CD14-positive monocyte (primary cell): ENCODE results near the gene ANKRD27. TPM values are rescaled to one million over a fixed set of nuclear protein-coding genes. Genes with fewer than 3 reads are reported as not detected.
A peak's percentile ranks its signal among the peaks of the same experiment; 100 is the strongest.

Experiments
- DNase-seq, 3 donors: peaks; one replicate each; pipeline ENCODE4 v3.0.0-alpha.2; 2011 to 2022
- H2AFZ ChIP-seq: 2 replicates; pipeline ENCODE4 v1.6.0; 2012; ENCODE audit warnings: mild to moderate bottlenecking, low read depth, low read length, inconsistent platforms; ENCODE audit not compliant: insufficient read depth, poor library complexity, severe bottlenecking
- H3K27ac ChIP-seq, 2 donors: 1 replicate in 1 of 2; 2 replicates in 1 of 2; pipeline ENCODE4 v1.5.1; 2012 to 2013; ENCODE audit warnings: low read length in 2 of 2, control low read depth in 1 of 2, inconsistent platforms in 1 of 2, low read depth in 1 of 2, mild to moderate bottlenecking in 1 of 2
- H3K27me3 ChIP-seq, 2 donors: one replicate each; pipeline versions ENCODE4 v1.6.0 to v1.6.1; 2011 to 2013; ENCODE audit warnings: low read length in 2 of 2; ENCODE audit not compliant: control insufficient read depth in 2 of 2, insufficient read depth in 2 of 2
- H3K36me3 ChIP-seq, 2 donors: replicated peaks in 1 of 2; 1 replicate in 1 of 2; 2 replicates in 1 of 2; pipeline versions ENCODE4 v1.5.1 to v1.6.1; 2012 to 2013; ENCODE audit warnings: low read length in 2 of 2, control low read depth in 1 of 2, inconsistent platforms in 1 of 2, mild to moderate bottlenecking in 1 of 2; ENCODE audit not compliant: insufficient read depth in 2 of 2, control insufficient read depth in 1 of 2
- H3K4me1 ChIP-seq, 2 donors: 1 replicate in 1 of 2; 2 replicates in 1 of 2; pipeline versions ENCODE4 v1.5.1 to v1.6.1; 2012 to 2013; ENCODE audit warnings: low read length in 2 of 2, control low read depth in 1 of 2, inconsistent platforms in 1 of 2, mild to moderate bottlenecking in 1 of 2, moderate library complexity in 1 of 2; ENCODE audit not compliant: insufficient read depth in 2 of 2, control insufficient read depth in 1 of 2
- H3K4me2 ChIP-seq: replicated peaks from 2 replicates; pipeline ENCODE3; 2012; ENCODE audit warnings: low read length, moderate library complexity, mild to moderate bottlenecking; ENCODE audit not compliant: poor library complexity, severe bottlenecking; ENCODE audit errors: extremely low read depth
- H3K4me3 ChIP-seq, 3 experiments: fragments of 200-600 bp in 1 of 3; sonication (generic) in 1 of 3; replicated peaks in 1 of 3; 1 replicate in 2 of 3; 2 replicates in 1 of 3; pipeline ENCODE4 v1.5.1; 2011 to 2013; ENCODE audit warnings: low read length in 3 of 3, mild to moderate bottlenecking in 3 of 3, control low read depth in 2 of 3, low read depth in 2 of 3, inconsistent platforms in 1 of 3, moderate library complexity in 1 of 3
- H3K79me2 ChIP-seq: 2 replicates; pipeline ENCODE4 v1.6.0; 2012; ENCODE audit warnings: mild to moderate bottlenecking, control low read depth, inconsistent platforms, low read length, moderate library complexity; ENCODE audit not compliant: insufficient read depth
- H3K9ac ChIP-seq: 2 replicates; pipeline ENCODE4 v1.6.0; 2017; ENCODE audit warnings: low read length, mild to moderate bottlenecking; ENCODE audit not compliant: insufficient read depth, poor library complexity, severe bottlenecking
- H3K9me3 ChIP-seq, 2 donors: replicated peaks in 1 of 2; 1 replicate in 1 of 2; 2 replicates in 1 of 2; pipeline versions ENCODE4 v1.5.1 to v1.6.1; 2012 to 2013; ENCODE audit warnings: low read length in 2 of 2, control low read depth in 1 of 2; ENCODE audit not compliant: control insufficient read depth in 1 of 2, insufficient read depth in 1 of 2
- H4K20me1 ChIP-seq: 2 replicates; pipeline ENCODE4 v1.6.0; 2012; ENCODE audit warnings: mild to moderate bottlenecking, low read length, control low read depth, moderate library complexity; ENCODE audit not compliant: insufficient read depth
- H3K27ac Mint-ChIP-seq, 7 donors: one replicate each; pipeline ENCODE4 v1.8.0; 2020; ENCODE audit warnings: mild to moderate bottlenecking in 7 of 7, mixed read lengths in 7 of 7, moderate library complexity in 6 of 7, inconsistent platforms in 2 of 7
- H3K27me3 Mint-ChIP-seq, 3 donors: one replicate each; pipeline ENCODE4 v1.8.0; 2021 to 2022; ENCODE audit warnings: low read depth in 3 of 3, mild to moderate bottlenecking in 3 of 3, mixed read lengths in 3 of 3, moderate library complexity in 3 of 3, inconsistent platforms in 1 of 3
- H3K36me3 Mint-ChIP-seq, 2 donors: one replicate each; pipeline ENCODE4 v1.8.0; 2020; ENCODE audit warnings: mixed read lengths in 2 of 2, inconsistent platforms in 1 of 2, mild to moderate bottlenecking in 1 of 2
- H3K4me1 Mint-ChIP-seq: one replicate; pipeline ENCODE4 v1.8.0; 2020; ENCODE audit warnings: mild to moderate bottlenecking, mixed read lengths
- H3K4me3 Mint-ChIP-seq, 2 donors: one replicate each; pipeline ENCODE4 v1.8.0; 2020; ENCODE audit warnings: mild to moderate bottlenecking in 2 of 2, mixed read lengths in 2 of 2, moderate library complexity in 1 of 2
- H3K9me3 Mint-ChIP-seq, 7 donors: one replicate each; pipeline ENCODE4 v1.8.0; 2020 to 2022; ENCODE audit warnings: mixed read lengths in 7 of 7, mild to moderate bottlenecking in 6 of 7, moderate library complexity in 6 of 7, inconsistent platforms in 2 of 7
- CTCF ChIP-seq: fragments of 200-600 bp; IDR thresholded peaks from one replicate; pipeline ENCODE4 v1.8.0; 2022; ENCODE audit warnings: antibody characterized with exemption, mild to moderate bottlenecking
- WGBS: methylation state at CpG from one replicate; pipeline ENCODE4 v1.1.5; 2013; ENCODE audit warnings: missing lambda C conversion rate; ENCODE audit not compliant: insufficient coverage; 5-methylcytosine and 5-hydroxymethylcytosine counted together
- intact Hi-C, 2 donors: fragments of 100-400 bp; cut with micrococcal nuclease; formaldehyde crosslinking; loops; one replicate each; pipeline versions ENCODE4 v1.15.0 to v1.15.1; 2023
- polyA plus RNA-seq, 3 donors: library from polyadenylated mRNA; depleted of rRNA in 1 of 3; unstranded in 2 of 3; stranded (reverse) in 1 of 3; fragments of 300-500 nt in 2 of 3; fragments of >200 nt in 1 of 3; fragmentation: Illumina TruSeq in 2 of 3; gene quantifications; 1 replicate in 2 of 3; 2 replicates in 1 of 3; pipeline ENCODE4 v1.2.3, GENCODE V29; 2012 to 2021

The ANKRD27 gene
- polyA plus RNA-seq, 3 donors, result 8.7 to 17.5 (median 14.5) TPM

- Histone ChIP-seq H3K9me3 (peaks cover 0 to 6% of the 10 kb centered on the region in 2 donors), H3K27ac (no peak overlapping the region), H2AFZ (no peak overlapping the region), H4K20me1 (peaks cover 65% of the 10 kb centered on the region), H3K27me3 (peaks cover 13 to 20% of the 10 kb centered on the region in 2 donors), H3K36me3 (no peaks in the 10 kb centered on the region), H3K79me2 (peaks cover 69% of the 10 kb centered on the region), H3K4me3 (no peak overlapping the region), H3K4me1 (peaks cover 44 to 53% of the 10 kb centered on the region in 2 donors), H3K9ac (no peak overlapping the region), H3K4me2 (no peak overlapping the region)
- intact Hi-C loops, result loop anchor here (10.0 kb wide), 1 partner anchor 268 kb away; the partner anchor contains the start of gene DPY19L3 (in 2 of the 2)
- Mint-ChIP-seq H3K36me3 (peaks cover 14 to 18% of the 10 kb centered on the region in 2 donors), H3K27ac (no peak overlapping the region), H3K4me1 (peaks cover 53% of the 10 kb centered on the region), H3K27me3 (peaks cover 18 to 28% (median 21%) of the 10 kb centered on the region in 3 donors), H3K4me3 (peak overlapping the region in 1 of 2 donors; percentile 31), H3K9me3 (peaks cover 0 to 9% (median 0%) of the 10 kb centered on the region in 7 donors)
- 20% methylated on average over 2 of the region's 3 CpGs for WGBS
- no peak for DNase-seq
- no peak for TF ChIP-seq CTCF
Observed at GRCh38 chr19:32672841-32673240, 2.1 kb downstream of the ANKRD27 start.

- H3K4me2 ChIP-seq, result peak overlapping the region; percentile 5
- H3K79me2 ChIP-seq, result peaks cover 77% of the 10 kb centered on the region
- peaks cover 14 to 18% of the 10 kb centered on the region in 2 donors for H3K36me3 Mint-ChIP-seq
Observed at GRCh38 chr19:32671883-32672593, 2.9 kb downstream of the ANKRD27 start.

More at GRCh38 chr19:32671883-32672593, 2.9 kb downstream of the ANKRD27 start:
- peaks cover 0 to 2% of the 10 kb centered on the region in 2 donors for H3K36me3 ChIP-seq
- H3K4me3 Mint-ChIP-seq, result peak overlapping the region in 1 of 2 donors; percentile 32
- H3K4me1 Mint-ChIP-seq, result peaks cover 47% of the 10 kb centered on the region
- peak overlapping the region; percentile 10 for H3K9ac ChIP-seq
- H3K9me3 Mint-ChIP-seq, result peaks cover 0 to 7% (median 0%) of the 10 kb centered on the region in 7 donors
- H3K27ac Mint-ChIP-seq, result no peak overlapping the region
- intact Hi-C loops, result loop anchor here (10.0 kb wide), 1 partner anchor 267 kb away; the partner anchor contains the start of gene DPY19L3 (in 2 of the 2)
- H4K20me1 ChIP-seq, result peaks cover 71% of the 10 kb centered on the region
- peak in 1 of 3 donors; percentile 7 for DNase-seq
- WGBS, result 3% methylated on average over 10 of the region's 14 CpGs
- no peak overlapping the region for H2AFZ ChIP-seq
- no peak overlapping the region for H3K27ac ChIP-seq
- peaks cover 10 to 20% (median 13%) of the 10 kb centered on the region in 3 donors for H3K27me3 Mint-ChIP-seq
- peaks cover 5 to 12% of the 10 kb centered on the region in 2 donors for H3K27me3 ChIP-seq
- no peak for TF ChIP-seq CTCF
- H3K4me3 ChIP-seq, result no peak overlapping the region
- peaks cover 44 to 51% of the 10 kb centered on the region in 2 donors for H3K4me1 ChIP-seq
- H3K9me3 ChIP-seq, result peaks cover 0 to 4% of the 10 kb centered on the region in 2 donors
